Endothelial cell (in vitro differentiated cells): ENCODE measurements around the gene TMEM121B. TPM values are rescaled to one million over a fixed set of nuclear protein-coding genes. Genes with fewer than 3 reads are reported as not detected.

ENCODE experiments used
- DNase-seq: peaks from one replicate; pipeline ENCODE4 v3.0.0; 2021; ENCODE audit warnings: low spot score
- H3K27ac Mint-ChIP-seq: one replicate; pipeline ENCODE4 v1.8.0; 2021; ENCODE audit warnings: mixed read lengths, inconsistent platforms; ENCODE audit not compliant: unreplicated experiment
- H3K27me3 Mint-ChIP-seq: one replicate; pipeline ENCODE4 v1.8.0; 2021; ENCODE audit warnings: mild to moderate bottlenecking, moderate library complexity, mixed read lengths, inconsistent platforms; ENCODE audit not compliant: unreplicated experiment
- H3K36me3 Mint-ChIP-seq: one replicate; pipeline ENCODE4 v1.8.0; 2021; ENCODE audit warnings: mild to moderate bottlenecking, low read depth, mixed read lengths, inconsistent platforms; ENCODE audit not compliant: unreplicated experiment
- H3K4me1 Mint-ChIP-seq: one replicate; pipeline ENCODE4 v1.8.0; 2021; ENCODE audit warnings: mild to moderate bottlenecking, mixed read lengths, inconsistent platforms; ENCODE audit not compliant: unreplicated experiment
- H3K4me3 Mint-ChIP-seq: one replicate; pipeline ENCODE4 v1.8.0; 2021; ENCODE audit warnings: mild to moderate bottlenecking, mixed read lengths, inconsistent platforms; ENCODE audit not compliant: unreplicated experiment
- H3K9me3 Mint-ChIP-seq: one replicate; pipeline ENCODE4 v1.8.0; 2021; ENCODE audit warnings: mixed read lengths, inconsistent platforms; ENCODE audit not compliant: unreplicated experiment
- total RNA-seq: library from RNA; stranded (reverse); fragmentation: NEBNext Ultra II Directional; extraction: Animal tissue kit (Norgen Biotek cat#: 25700); gene quantifications from one replicate; pipeline ENCODE4 v1.2.1, GENCODE V29; 2021; ENCODE audit not compliant: unreplicated experiment
- TF ChIP-seq, protein P1 (sequence below): fragments of 200-600 bp; sonication (generic); IDR thresholded peaks from one replicate; pipeline ENCODE4 v1.5.0; 2021; ENCODE audit warnings: antibody characterized with exemption; ENCODE audit not compliant: unreplicated experiment

Gene TMEM121B
- total RNA-seq, 1 donor from 2014 or later: 62.2 TPM

DNA sequence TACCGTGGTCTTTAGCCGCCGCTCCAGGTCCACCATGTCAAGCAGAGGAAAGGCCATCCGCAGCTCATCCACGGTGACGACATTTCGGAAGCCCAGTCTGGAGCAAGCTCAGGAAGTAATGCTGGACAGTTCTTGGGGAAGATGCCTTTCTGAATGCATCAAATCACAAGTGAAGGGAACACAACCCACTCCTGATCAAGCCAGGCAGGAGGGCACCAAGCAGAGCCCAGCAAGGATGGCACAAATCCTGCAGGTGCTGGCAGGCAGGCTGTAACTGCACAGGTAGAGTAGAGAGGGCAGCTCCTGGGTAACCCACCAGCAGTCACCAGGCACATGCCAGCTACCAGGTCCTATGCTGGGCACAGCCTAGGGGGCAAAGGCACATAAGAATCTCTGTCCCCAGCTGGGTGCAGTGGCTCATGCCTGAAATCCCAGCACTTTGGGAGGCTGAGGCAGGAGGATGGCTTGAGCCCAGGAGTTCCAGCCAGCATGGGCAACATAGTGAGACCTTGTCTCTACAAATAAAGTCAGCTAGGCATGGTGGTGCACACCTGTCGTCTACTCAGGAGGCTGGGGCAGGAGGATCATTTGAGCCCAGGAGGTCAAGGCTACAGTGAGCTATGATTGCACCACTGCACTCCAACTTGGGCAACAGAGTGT, 24.0 kb upstream of the TMEM121B start:
- no peaks in the 10 kb centered on the region for H3K9me3 Mint-ChIP-seq
- H3K4me3 Mint-ChIP-seq: no peak overlapping the region
- peaks cover 34% of the 10 kb centered on the region for H3K36me3 Mint-ChIP-seq
- no peak overlapping the region for H3K27ac Mint-ChIP-seq
- H3K4me1 Mint-ChIP-seq: peaks cover 19% of the 10 kb centered on the region
- DNase-seq: no peak
- TF ChIP-seq, protein P1, sequence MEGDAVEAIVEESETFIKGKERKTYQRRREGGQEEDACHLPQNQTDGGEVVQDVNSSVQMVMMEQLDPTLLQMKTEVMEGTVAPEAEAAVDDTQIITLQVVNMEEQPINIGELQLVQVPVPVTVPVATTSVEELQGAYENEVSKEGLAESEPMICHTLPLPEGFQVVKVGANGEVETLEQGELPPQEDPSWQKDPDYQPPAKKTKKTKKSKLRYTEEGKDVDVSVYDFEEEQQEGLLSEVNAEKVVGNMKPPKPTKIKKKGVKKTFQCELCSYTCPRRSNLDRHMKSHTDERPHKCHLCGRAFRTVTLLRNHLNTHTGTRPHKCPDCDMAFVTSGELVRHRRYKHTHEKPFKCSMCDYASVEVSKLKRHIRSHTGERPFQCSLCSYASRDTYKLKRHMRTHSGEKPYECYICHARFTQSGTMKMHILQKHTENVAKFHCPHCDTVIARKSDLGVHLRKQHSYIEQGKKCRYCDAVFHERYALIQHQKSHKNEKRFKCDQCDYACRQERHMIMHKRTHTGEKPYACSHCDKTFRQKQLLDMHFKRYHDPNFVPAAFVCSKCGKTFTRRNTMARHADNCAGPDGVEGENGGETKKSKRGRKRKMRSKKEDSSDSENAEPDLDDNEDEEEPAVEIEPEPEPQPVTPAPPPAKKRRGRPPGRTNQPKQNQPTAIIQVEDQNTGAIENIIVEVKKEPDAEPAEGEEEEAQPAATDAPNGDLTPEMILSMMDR: no peak
- peaks cover 8% of the 10 kb centered on the region for H3K27me3 Mint-ChIP-seq

DNA sequence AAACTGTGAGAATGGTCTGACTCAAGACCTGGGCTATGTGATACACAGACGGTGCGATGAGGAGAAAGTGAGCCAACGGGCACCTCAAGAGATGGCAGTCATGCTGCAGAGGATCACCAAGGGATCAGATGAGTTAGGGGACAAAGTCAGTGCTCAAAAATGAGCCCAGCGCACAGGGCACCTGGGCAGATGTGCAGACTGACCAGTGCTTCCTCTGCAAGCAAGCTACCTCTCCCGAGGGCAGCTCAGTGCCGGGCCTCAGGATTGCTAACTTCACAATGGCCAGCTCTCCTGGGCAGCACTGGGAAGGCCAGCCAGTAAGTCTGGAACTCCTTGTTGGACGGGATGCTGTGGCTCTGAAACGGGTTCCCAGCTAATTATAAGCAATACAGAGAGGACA, 22.7 kb upstream of the TMEM121B start:
- peaks cover 36% of the 10 kb centered on the region for H3K36me3 Mint-ChIP-seq

DNA sequence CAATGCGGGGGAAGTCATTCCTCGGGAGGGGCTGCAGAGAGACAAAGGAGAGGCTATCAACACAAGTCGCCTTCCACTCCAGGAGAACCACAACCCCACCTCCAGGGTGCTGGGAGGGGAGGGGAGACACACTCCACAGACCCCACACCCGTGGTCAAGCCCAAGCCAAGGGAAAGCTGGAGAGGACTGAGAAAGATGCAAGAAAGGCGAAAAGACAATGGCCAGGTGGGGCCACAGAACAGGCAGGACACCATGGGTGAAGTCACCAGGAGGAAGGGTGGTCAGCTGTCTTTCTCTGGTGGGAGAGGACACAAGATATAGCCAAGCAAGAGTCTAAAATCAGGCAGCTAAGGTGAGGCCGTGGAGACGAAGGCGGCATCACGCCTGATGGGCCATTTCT, 21.9 kb upstream of the TMEM121B start:
- H3K9me3 Mint-ChIP-seq: no peaks in the 10 kb centered on the region
- peaks cover 5% of the 10 kb centered on the region for H3K27me3 Mint-ChIP-seq
- peaks cover 42% of the 10 kb centered on the region for H3K36me3 Mint-ChIP-seq
- TF ChIP-seq, protein P1: no peak
- no peak for DNase-seq
- no peak overlapping the region for H3K27ac Mint-ChIP-seq
- H3K4me3 Mint-ChIP-seq: peak overlapping the region; percentile 82
- peaks cover 26% of the 10 kb centered on the region for H3K4me1 Mint-ChIP-seq

More for the DNA sequence above, 22.7 kb upstream of the TMEM121B start:
- TF ChIP-seq, protein P1: no peak
- DNase-seq: no peak
- Mint-ChIP-seq H3K27me3 (peaks cover 7% of the 10 kb centered on the region), H3K9me3 (no peaks in the 10 kb centered on the region), H3K27ac (no peak overlapping the region), H3K4me3 (no peak overlapping the region), H3K4me1 (peaks cover 24% of the 10 kb centered on the region)

DNA sequence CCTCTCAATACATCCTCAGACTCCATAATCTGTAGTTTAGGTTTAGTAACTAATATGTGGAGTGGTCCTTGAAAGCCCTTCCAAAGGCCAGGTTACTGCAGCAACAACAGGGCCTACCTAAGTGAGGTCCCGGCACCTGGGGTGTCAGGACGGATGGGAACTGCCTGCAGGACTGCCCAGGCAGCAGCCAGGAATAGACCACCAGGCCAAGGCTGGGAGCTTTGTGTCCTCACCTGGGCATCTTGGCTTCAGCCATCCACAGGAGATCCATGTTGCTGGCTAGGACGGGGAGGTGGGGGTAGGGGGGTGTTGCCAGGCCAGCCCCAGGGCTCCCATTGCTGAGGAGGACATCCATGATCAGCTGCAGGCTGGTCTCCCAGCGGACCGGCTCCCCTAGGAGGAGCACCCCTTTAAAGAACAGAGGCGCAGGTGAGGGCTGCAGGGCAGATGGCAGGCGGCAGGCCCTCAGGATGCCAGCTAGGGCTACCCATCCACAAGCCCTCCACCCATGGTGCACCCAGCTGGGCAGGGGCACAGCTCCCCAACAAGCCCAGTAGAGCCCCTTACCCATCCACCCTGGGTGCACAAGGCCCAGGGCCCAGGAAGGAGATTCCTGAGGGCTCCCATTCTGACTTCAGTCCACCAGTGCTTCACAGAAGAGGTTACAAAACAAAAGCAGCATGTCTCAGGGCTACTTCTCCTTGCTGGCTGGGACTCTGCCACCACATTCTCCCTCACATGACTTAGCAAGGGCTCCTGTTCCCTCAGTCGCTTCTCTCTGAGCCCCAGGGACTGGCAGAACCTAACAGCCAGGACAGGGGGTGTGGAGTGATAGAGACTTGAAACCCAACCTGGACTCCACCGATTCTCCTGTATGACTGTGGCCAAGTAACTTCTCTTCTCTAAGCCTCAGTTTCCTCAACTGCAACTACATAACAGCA, 19.9 kb upstream of the TMEM121B start:
- DNase-seq: no peak
- Mint-ChIP-seq H3K4me1 (peaks cover 29% of the 10 kb centered on the region), H3K4me3 (no peak overlapping the region), H3K27me3 (peaks cover 2% of the 10 kb centered on the region), H3K9me3 (no peaks in the 10 kb centered on the region), H3K36me3 (peaks cover 40% of the 10 kb centered on the region), H3K27ac (peak overlapping the region; percentile 46)
- TF ChIP-seq, protein P1: no peak
